IMR-90 (cell line): ENCODE data around the gene RRP36. TPM values are rescaled to one million over a fixed set of nuclear protein-coding genes. Genes with fewer than 3 reads are reported as not detected.

Source experiments
- ATAC-seq: fragments of 200-7000 bp; cut with Tn5 transposase; 2 replicates; pipeline ENCODE4 v1.9.1; 2020; ENCODE audit warnings: low read depth, mild to moderate bottlenecking, moderate library complexity
- BruUV-seq: library from RNA; stranded (reverse); fragments of 400-500 nt; replicated peaks from 2 replicates; lab custom pipeline; 2021; lab: Mats Ljungman, UMichigan
- CTCF ChIA-PET: fragments of 300-600 bp; formaldehyde crosslinking; extraction: SDS; loops from one replicate; lab custom pipeline; 2021; ENCODE audit warnings: antibody characterized with exemption; lab: Yijun Ruan, JAX
- POLR2A ChIA-PET: fragments of 300-600 bp; sonication (Branson Sonifier 250); formaldehyde crosslinking; loops from one replicate; lab custom pipeline; 2022; ENCODE audit warnings: antibody characterized with exemption; ENCODE audit not compliant: unreplicated experiment; lab: Charles Lee
- DNase-seq: peaks from one replicate; pipeline ENCODE4 v3.0.0; 2013
- H2AFZ ChIP-seq: replicated peaks from 2 replicates; pipeline ENCODE3; 2013; ENCODE audit warnings: low read length, mild to moderate bottlenecking; ENCODE audit not compliant: poor library complexity
- H2AK5ac ChIP-seq: 2 replicates; pipeline ENCODE4 v1.6.1; 2013; ENCODE audit warnings: low read depth, low read length, inconsistent platforms
- H2AK9ac ChIP-seq: replicated peaks from 2 replicates; pipeline ENCODE3; 2013; ENCODE audit warnings: mild to moderate bottlenecking, low read depth, low read length, moderate library complexity; ENCODE audit not compliant: poor library complexity
- H2BK120ac ChIP-seq: 2 replicates; pipeline ENCODE4 v1.6.1; 2013; ENCODE audit warnings: low read depth, low read length, inconsistent platforms
- H2BK15ac ChIP-seq: 3 replicates; pipeline ENCODE4 v1.6.1; 2013; ENCODE audit warnings: low read depth, low read length, inconsistent platforms
- H2BK20ac ChIP-seq: 2 replicates; pipeline ENCODE4 v1.6.1; 2013; ENCODE audit warnings: low read depth, mild to moderate bottlenecking, inconsistent platforms, low read length, moderate library complexity
- H2BK5ac ChIP-seq: 2 replicates; pipeline ENCODE4 v1.6.1; 2013; ENCODE audit warnings: mild to moderate bottlenecking, low read depth, low read length, inconsistent platforms; ENCODE audit not compliant: poor library complexity, severe bottlenecking
- H3K14ac ChIP-seq: replicated peaks from 2 replicates; pipeline ENCODE4 v1.6.1; 2013; ENCODE audit warnings: low read depth, low read length, inconsistent platforms
- H3K18ac ChIP-seq: 2 replicates; pipeline ENCODE4 v1.6.1; 2013; ENCODE audit warnings: low read depth, low read length, control low read depth
- H3K23ac ChIP-seq: 2 replicates; pipeline ENCODE4 v1.6.1; 2013; ENCODE audit warnings: low read depth, low read length, inconsistent platforms
- H3K27ac ChIP-seq: 2 replicates; pipeline ENCODE4 v1.5.1; 2013; ENCODE audit warnings: mild to moderate bottlenecking, control low read depth, low read length; ENCODE audit not compliant: insufficient read depth
- H3K27me3 ChIP-seq: 2 replicates; pipeline ENCODE4 v1.6.1; 2013; ENCODE audit warnings: low read length; ENCODE audit not compliant: control insufficient read depth, insufficient read depth
- H3K36me3 ChIP-seq: 2 replicates; pipeline ENCODE4 v1.6.1; 2013; ENCODE audit warnings: low read length, mixed read lengths; ENCODE audit not compliant: control insufficient read depth, insufficient read depth
- H3K4ac ChIP-seq: 2 replicates; pipeline ENCODE4 v1.6.1; 2013; ENCODE audit warnings: low read depth, low read length, inconsistent platforms
- H3K4me1 ChIP-seq: 2 replicates; pipeline ENCODE4 v1.6.1; 2013; ENCODE audit warnings: low read length, mixed read lengths; ENCODE audit not compliant: control insufficient read depth, insufficient read depth
- H3K4me2 ChIP-seq: 2 replicates; pipeline ENCODE4 v1.6.1; 2013; ENCODE audit warnings: low read depth, mild to moderate bottlenecking, control low read depth, low read length, moderate library complexity
- H3K4me3 ChIP-seq: 2 replicates; pipeline ENCODE4 v1.5.1; 2013; ENCODE audit warnings: low read depth, mild to moderate bottlenecking, control low read depth, low read length, moderate library complexity; ENCODE audit not compliant: insufficient read depth
- H3K56ac ChIP-seq: 2 replicates; pipeline ENCODE4 v1.6.1; 2013; ENCODE audit warnings: low read length, inconsistent platforms; ENCODE audit not compliant: insufficient read depth; ENCODE audit errors: extremely low read depth
- H3K79me1 ChIP-seq, 2 experiments: 2 replicates each; pipeline ENCODE4 v1.6.1; 2013; ENCODE audit warnings: low read length in 2 of 2, inconsistent platforms in 1 of 2, low read depth in 1 of 2
- H3K9ac ChIP-seq: 2 replicates; pipeline ENCODE4 v1.6.1; 2013; ENCODE audit warnings: low read depth, low read length, control low read depth
- H3K9me1 ChIP-seq: 2 replicates; pipeline ENCODE4 v1.6.1; 2013; ENCODE audit warnings: low read length, inconsistent platforms; ENCODE audit not compliant: insufficient read depth
- H3K9me3 ChIP-seq: 2 replicates; pipeline ENCODE4 v1.6.1; 2013; ENCODE audit warnings: low read length; ENCODE audit not compliant: control insufficient read depth, insufficient read depth
- H4K20me1 ChIP-seq: 2 replicates; pipeline ENCODE4 v1.6.1; 2013; ENCODE audit warnings: low read length, inconsistent platforms; ENCODE audit not compliant: insufficient read depth
- H4K5ac ChIP-seq: 2 replicates; pipeline ENCODE4 v1.6.1; 2013; ENCODE audit warnings: mild to moderate bottlenecking, low read depth, low read length, control low read depth
- H4K8ac ChIP-seq, 2 experiments: 2 replicates each; pipeline ENCODE4 v1.6.1; 2013; ENCODE audit warnings: low read depth in 2 of 2, low read length in 2 of 2, control low read depth in 1 of 2, inconsistent platforms in 1 of 2
- H4K91ac ChIP-seq: 2 replicates; pipeline ENCODE4 v1.6.1; 2013; ENCODE audit warnings: low read depth, low read length, inconsistent platforms; ENCODE audit not compliant: insufficient read depth
- BHLHE40 ChIP-seq: fragments of 150-350 bp; IDR thresholded peaks from 2 replicates; pipeline ENCODE4 v1.6.1; 2016; ENCODE audit warnings: mild to moderate bottlenecking, low read depth, low read length
- CEBPB ChIP-seq: IDR thresholded peaks from 2 replicates; pipeline ENCODE4 v1.6.1; 2012; ENCODE audit warnings: low read depth, low read length, improper control_type of control experiment
- CHD1 ChIP-seq: IDR thresholded peaks from 2 replicates; pipeline ENCODE4 v1.6.1; 2012; ENCODE audit warnings: low read depth, low read length, improper control_type of control experiment
- FOS ChIP-seq: fragments of 150-350 bp; IDR thresholded peaks from 2 replicates; pipeline ENCODE4 v1.6.1; 2016; ENCODE audit warnings: low read depth, low read length
- MAFK ChIP-seq: IDR thresholded peaks from 2 replicates; pipeline ENCODE4 v1.6.1; 2012; ENCODE audit warnings: low read depth, low read length, improper control_type of control experiment
- MAZ ChIP-seq: IDR thresholded peaks from 2 replicates; pipeline ENCODE4 v1.6.1; 2012; ENCODE audit warnings: low read depth, mild to moderate bottlenecking, low read length, improper control_type of control experiment, moderate library complexity, borderline replicate concordance
- MXI1 ChIP-seq: IDR thresholded peaks from 2 replicates; pipeline ENCODE4 v1.6.1; 2012; ENCODE audit warnings: low read depth, mild to moderate bottlenecking, low read length, moderate library complexity, borderline replicate concordance
- NFE2L2 ChIP-seq: fragments of 150-350 bp; IDR thresholded peaks from 2 replicates; pipeline ENCODE4 v1.6.1; 2016; ENCODE audit warnings: low read depth, mild to moderate bottlenecking, low read length
- POLR2A ChIP-seq: IDR thresholded peaks from 2 replicates; pipeline ENCODE4 v1.6.1; 2012; ENCODE audit warnings: mild to moderate bottlenecking, low read depth, low read length
- RAD21 ChIP-seq: IDR thresholded peaks from 2 replicates; pipeline ENCODE4 v1.6.1; 2012; ENCODE audit warnings: low read length, improper control_type of control experiment
- RCOR1 ChIP-seq: IDR thresholded peaks from 2 replicates; pipeline ENCODE4 v1.6.1; 2012; ENCODE audit warnings: mild to moderate bottlenecking, low read length, improper control_type of control experiment; ENCODE audit not compliant: insufficient replicate concordance
- RFX5 ChIP-seq: IDR thresholded peaks from 2 replicates; pipeline ENCODE4 v1.8.0; 2012; ENCODE audit warnings: low read depth, mild to moderate bottlenecking, low read length, moderate library complexity
- SMC3 ChIP-seq: fragments of 150-350 bp; IDR thresholded peaks from 2 replicates; pipeline ENCODE4 v1.6.1; 2016; ENCODE audit warnings: low read depth, mild to moderate bottlenecking, antibody characterized with exemption, low read length, moderate library complexity
- WGBS, 2 experiments: methylation state at CpG; one replicate each; pipeline versions ENCODE4 v1.1.5 to v1.1.7; 2013; ENCODE audit warnings: missing lambda C conversion rate in 2 of 2; ENCODE audit not compliant: insufficient read length in 1 of 2; ENCODE audit errors: extremely low coverage in 2 of 2; 5-methylcytosine and 5-hydroxymethylcytosine counted together
- dilution Hi-C: fragments of 300-500 bp; cut with HindIII; formaldehyde crosslinking; loops from one replicate; pipeline ENCODE4 v1.14.3; 2018; ENCODE audit warnings: low sequenced_read_pairs; ENCODE audit not compliant: unreplicated experiment
- in situ Hi-C: fragments of 300-500 bp; cut with MboI; formaldehyde crosslinking; loops from 3 replicates; pipeline ENCODE4 v1.14.3; 2019; ENCODE audit warnings: low sequenced_read_pairs, inconsistent platforms, mixed read lengths
- intact Hi-C: fragments of 100-400 bp; cut with micrococcal nuclease; formaldehyde crosslinking; loops from 2 replicates; pipeline ENCODE4 v1.10.0; 2022
- polyA plus RNA-seq, 3 experiments: library from polyadenylated mRNA; depleted of rRNA; stranded (reverse); fragments of >200 nt; gene quantifications; 2 replicates each; pipeline ENCODE4 v1.2.3, GENCODE V29; 2012; ENCODE audit warnings: low replicate concordance in 1 of 3
- total RNA-seq: library from RNA; depleted of rRNA; stranded (reverse); fragments of >200 nt; gene quantifications from 2 replicates; pipeline ENCODE4 v1.2.3, GENCODE V29; 2012
- TF ChIP-seq, protein P1 (sequence below): fragments of 150-350 bp; IDR thresholded peaks from 2 replicates; pipeline ENCODE4 v1.6.1; 2017; ENCODE audit warnings: mild to moderate bottlenecking, antibody characterized with exemption, low read length, low read depth
- TF ChIP-seq, protein P2 (sequence below): conservative IDR thresholded peaks from 2 replicates; pipeline ENCODE4 v1.5.1; 2012; ENCODE audit warnings: mild to moderate bottlenecking, low read depth, low read length, improper control_type of control experiment
- TF ChIP-seq, protein P3 (sequence below): fragments of 150-350 bp; IDR thresholded peaks from 2 replicates; pipeline ENCODE4 v1.6.1; 2016; ENCODE audit warnings: low read depth, mild to moderate bottlenecking, low read length, moderate library complexity, borderline replicate concordance

Gene RRP36
- total and polyA plus RNA-seq, 2 of the 4 experiments (the other 2 are of a cell fraction), result 54.3 to 106 TPM

DNA sequence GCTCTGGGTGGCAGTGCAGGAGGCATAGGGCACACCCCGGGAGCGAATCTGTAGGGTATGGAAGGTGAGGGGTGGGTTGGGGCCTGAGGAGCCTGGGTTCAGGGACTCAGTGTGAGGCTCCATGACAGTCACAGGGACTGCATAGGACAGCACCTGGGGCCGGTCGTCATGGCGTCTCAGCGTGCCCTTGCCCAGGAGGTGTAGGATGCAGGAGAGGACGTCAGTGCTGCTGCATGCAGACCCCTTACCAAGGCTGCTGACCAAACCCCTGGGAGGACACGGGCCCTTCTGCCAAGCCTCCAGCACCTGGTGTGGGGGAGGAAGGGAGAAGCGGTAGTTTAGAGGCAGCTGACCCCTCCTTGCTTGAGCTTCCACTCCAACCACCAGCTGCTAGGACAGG lies 16.3 kb downstream of the RRP36 start:
- H2BK120ac ChIP-seq, result no peak overlapping the region
- H3K9me1 ChIP-seq, result no peaks in the 10 kb centered on the region
- 0 out of 2 replicates have a peak, but pooled peaks cover 3% of the 10 kb centered on the region for H4K20me1 ChIP-seq
- peaks cover 7 to 9% of the 10 kb centered on the region in 2 experiments; a peak in 2 of 4 replicates for H3K79me1 ChIP-seq
- CTCF ChIA-PET, result no interaction called here
- no peak overlapping the region for H3K23ac ChIP-seq
- no peaks in the 10 kb centered on the region for H3K27me3 ChIP-seq
- H2AFZ ChIP-seq, result no peak overlapping the region
- no peak overlapping the region for H4K8ac ChIP-seq
- H3K27ac ChIP-seq, result no peak overlapping the region
- dilution Hi-C loops, result no loop called here
- no peak overlapping the region for H3K18ac ChIP-seq
- H3K4me2 ChIP-seq, result no peak overlapping the region
- ATAC-seq (no peak), DNase-seq (no peak)
- POLR2A ChIA-PET, result no interaction called here
- WGBS, 2 experiments, result 100% methylated on average over 4 of the region's 9 CpGs; no CpG with 5 or more reads in 1 of the 2 experiments
- intact Hi-C loops, result no loop called here
- no peak overlapping the region for H2AK5ac ChIP-seq
- H3K56ac ChIP-seq, result no peak overlapping the region
- no peak overlapping the region for H4K5ac ChIP-seq
- no peak overlapping the region for H2BK5ac ChIP-seq
- no peak overlapping the region for H2AK9ac ChIP-seq
- in situ Hi-C loops, result no loop called here
- H2BK20ac ChIP-seq, result no peak overlapping the region
- H3K4me3 ChIP-seq, result no peak overlapping the region
- H3K36me3 ChIP-seq, result peaks cover 58% of the 10 kb centered on the region
- no peaks in the 10 kb centered on the region for H3K4me1 ChIP-seq
- TF ChIP-seq CEBPB (no peak), RAD21 (no peak), RCOR1 (no peak), MAZ (no peak), POLR2A (no peak), SMC3 (no peak), MAFK (no peak), CHD1 (no peak), FOS (no peak), NFE2L2 (no peak), RFX5 (no peak), MXI1 (no peak), BHLHE40 (no peak)
- TF ChIP-seq, protein P1, sequence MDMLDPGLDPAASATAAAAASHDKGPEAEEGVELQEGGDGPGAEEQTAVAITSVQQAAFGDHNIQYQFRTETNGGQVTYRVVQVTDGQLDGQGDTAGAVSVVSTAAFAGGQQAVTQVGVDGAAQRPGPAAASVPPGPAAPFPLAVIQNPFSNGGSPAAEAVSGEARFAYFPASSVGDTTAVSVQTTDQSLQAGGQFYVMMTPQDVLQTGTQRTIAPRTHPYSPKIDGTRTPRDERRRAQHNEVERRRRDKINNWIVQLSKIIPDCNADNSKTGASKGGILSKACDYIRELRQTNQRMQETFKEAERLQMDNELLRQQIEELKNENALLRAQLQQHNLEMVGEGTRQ, result no peak
- TF ChIP-seq, protein P2, sequence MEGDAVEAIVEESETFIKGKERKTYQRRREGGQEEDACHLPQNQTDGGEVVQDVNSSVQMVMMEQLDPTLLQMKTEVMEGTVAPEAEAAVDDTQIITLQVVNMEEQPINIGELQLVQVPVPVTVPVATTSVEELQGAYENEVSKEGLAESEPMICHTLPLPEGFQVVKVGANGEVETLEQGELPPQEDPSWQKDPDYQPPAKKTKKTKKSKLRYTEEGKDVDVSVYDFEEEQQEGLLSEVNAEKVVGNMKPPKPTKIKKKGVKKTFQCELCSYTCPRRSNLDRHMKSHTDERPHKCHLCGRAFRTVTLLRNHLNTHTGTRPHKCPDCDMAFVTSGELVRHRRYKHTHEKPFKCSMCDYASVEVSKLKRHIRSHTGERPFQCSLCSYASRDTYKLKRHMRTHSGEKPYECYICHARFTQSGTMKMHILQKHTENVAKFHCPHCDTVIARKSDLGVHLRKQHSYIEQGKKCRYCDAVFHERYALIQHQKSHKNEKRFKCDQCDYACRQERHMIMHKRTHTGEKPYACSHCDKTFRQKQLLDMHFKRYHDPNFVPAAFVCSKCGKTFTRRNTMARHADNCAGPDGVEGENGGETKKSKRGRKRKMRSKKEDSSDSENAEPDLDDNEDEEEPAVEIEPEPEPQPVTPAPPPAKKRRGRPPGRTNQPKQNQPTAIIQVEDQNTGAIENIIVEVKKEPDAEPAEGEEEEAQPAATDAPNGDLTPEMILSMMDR, result no peak
- TF ChIP-seq, protein P3, sequence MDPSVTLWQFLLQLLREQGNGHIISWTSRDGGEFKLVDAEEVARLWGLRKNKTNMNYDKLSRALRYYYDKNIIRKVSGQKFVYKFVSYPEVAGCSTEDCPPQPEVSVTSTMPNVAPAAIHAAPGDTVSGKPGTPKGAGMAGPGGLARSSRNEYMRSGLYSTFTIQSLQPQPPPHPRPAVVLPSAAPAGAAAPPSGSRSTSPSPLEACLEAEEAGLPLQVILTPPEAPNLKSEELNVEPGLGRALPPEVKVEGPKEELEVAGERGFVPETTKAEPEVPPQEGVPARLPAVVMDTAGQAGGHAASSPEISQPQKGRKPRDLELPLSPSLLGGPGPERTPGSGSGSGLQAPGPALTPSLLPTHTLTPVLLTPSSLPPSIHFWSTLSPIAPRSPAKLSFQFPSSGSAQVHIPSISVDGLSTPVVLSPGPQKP, result no peak
- no peaks in the 10 kb centered on the region for H3K9me3 ChIP-seq
- H2BK15ac ChIP-seq, result no peak overlapping the region
- no peak overlapping the region for H4K91ac ChIP-seq
- no peak overlapping the region for H3K4ac ChIP-seq
- BruUV-seq, result no TSS peak
- H3K9ac ChIP-seq, result no peak overlapping the region
- H3K14ac ChIP-seq, result no peak overlapping the region
